ENCODE measurements around the gene NODAL.

NODAL gene

GRCh38 chr10:70476249-70477035 lies 35.0 kb upstream of the NODAL start:
- no peak overlapping the region for H3K4me3 ChIP-seq (ENCODE audit: control insufficient read depth, low read depth, low read length)
- TF ChIP-seq CTCF (IDR thresholded peaks at IDR 0.05; ENCODE audit: control insufficient read depth, insufficient read depth, low read depth, low read length, missing control alignments), result no peak
- DNase-seq (ENCODE audit: low read depth), result no peak

DNA sequence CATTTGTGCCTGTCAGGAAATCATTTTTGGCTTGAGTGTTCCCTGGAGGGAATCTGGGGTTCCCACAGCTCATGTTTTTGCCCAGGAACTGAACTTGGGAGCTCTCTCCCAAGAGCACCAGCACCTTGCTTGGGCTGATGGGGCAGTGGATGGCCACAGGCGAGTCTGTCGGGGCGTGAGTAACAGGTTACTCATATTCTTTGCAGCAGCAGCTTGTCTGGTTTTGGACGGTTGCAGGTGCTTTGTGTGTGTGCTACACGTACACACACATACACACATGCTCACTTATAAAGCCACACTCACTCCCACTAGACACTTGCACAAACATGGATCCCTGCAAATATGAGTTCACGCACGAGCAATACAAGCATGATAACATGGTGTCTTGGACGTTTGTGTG lies 34.2 kb upstream of the NODAL start:
- DNase-seq (ENCODE audit: low read depth), result no peak
- H3K4me3 ChIP-seq (ENCODE audit: control insufficient read depth, low read depth, low read length), result no peak overlapping the region
- no peak for TF ChIP-seq CTCF (IDR thresholded peaks at IDR 0.05; ENCODE audit: control insufficient read depth, insufficient read depth, low read depth, low read length, missing control alignments)

DNA sequence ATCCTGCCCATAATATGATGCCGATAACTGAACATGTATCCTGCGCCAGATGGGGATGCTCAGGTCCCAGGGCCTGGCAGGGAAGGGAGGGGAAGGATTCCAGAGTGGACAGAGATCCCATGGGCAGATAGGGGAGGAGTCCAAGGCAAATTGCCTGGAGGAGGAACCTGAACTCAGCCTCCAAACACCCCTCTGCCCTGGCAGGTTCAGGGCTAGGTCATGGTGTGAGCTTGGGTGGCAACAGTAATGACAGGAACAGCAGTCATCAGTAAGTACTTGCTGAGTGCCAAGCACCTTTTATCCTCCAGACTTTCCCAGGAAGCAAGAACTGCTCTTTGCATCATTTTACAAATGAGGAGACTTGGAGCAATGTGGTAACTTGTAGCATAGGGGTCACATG lies 33.3 kb upstream of the NODAL start:
- no peak for TF ChIP-seq CTCF (IDR thresholded peaks at IDR 0.05; ENCODE audit: control insufficient read depth, insufficient read depth, low read depth, low read length, missing control alignments)
- no peak for DNase-seq (ENCODE audit: low read depth)
- H3K4me3 ChIP-seq (ENCODE audit: control insufficient read depth, low read depth, low read length), result no peak overlapping the region

DNA sequence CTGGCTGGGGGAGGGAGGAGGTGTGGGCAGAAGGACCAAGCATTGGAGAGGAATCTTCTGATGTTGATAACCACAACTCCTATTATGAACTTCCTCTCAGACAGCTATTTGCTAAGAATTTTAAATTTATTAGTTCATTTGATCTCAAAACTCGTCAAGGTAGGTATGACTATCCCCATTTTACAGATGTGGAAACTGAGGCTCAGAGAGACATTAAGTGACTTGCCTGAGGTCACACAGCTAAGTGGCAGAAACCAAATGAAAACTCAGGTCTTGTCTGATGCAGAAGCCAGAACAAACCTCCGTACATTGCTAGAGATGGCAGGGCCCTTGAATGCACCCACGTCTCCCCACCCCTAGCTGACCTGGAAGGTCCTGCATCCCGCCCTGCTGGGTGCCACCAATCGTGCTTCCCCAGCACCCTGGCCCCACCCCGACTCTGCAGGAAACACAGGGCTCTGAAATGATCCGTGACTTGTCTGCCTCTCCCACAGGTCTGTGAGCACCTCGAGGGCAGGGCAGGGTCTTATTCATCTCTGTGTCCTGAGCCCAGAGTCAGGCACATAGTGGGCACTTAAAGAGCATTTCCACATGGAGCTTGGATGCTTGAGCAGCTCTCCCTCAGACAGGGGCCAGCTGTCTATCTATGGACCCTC lies 31.4 kb upstream of the NODAL start:
- no peak for TF ChIP-seq CTCF (IDR thresholded peaks at IDR 0.05; ENCODE audit: control insufficient read depth, insufficient read depth, low read depth, low read length, missing control alignments)
- DNase-seq (ENCODE audit: low read depth), result no peak
- no peak overlapping the region for H3K4me3 ChIP-seq (ENCODE audit: control insufficient read depth, low read depth, low read length)

GRCh38 chr10:70466951-70467350 lies 25.5 kb upstream of the NODAL start:
- TF ChIP-seq CTCF (IDR thresholded peaks at IDR 0.05; ENCODE audit: control insufficient read depth, insufficient read depth, low read depth, low read length, missing control alignments), result no peak
- no peak for DNase-seq (ENCODE audit: low read depth)
- no peak overlapping the region for H3K4me3 ChIP-seq (ENCODE audit: control insufficient read depth, low read depth, low read length)

GRCh38 chr10:70465832-70466231 lies 24.4 kb upstream of the NODAL start:
- no peak for TF ChIP-seq CTCF (IDR thresholded peaks at IDR 0.05; ENCODE audit: control insufficient read depth, insufficient read depth, low read depth, low read length, missing control alignments)
- no peak overlapping the region for H3K4me3 ChIP-seq (ENCODE audit: control insufficient read depth, low read depth, low read length)
- DNase-seq (ENCODE audit: low read depth), result no peak
